Colonic mucosa (tissue), 4 donors: ENCODE results near the gene CISTR. TPM values are rescaled to one million over a fixed set of nuclear protein-coding genes. Genes with fewer than 3 reads are reported as not detected.

ENCODE experiments used
- DNase-seq: peaks from one replicate; pipeline ENCODE4 v3.0.0-alpha.2; 2020
- H3K27ac ChIP-seq: fragments of 200-600 bp; one replicate; pipeline ENCODE4 v1.8.0; 2021
- H3K27me3 ChIP-seq: fragments of 200-600 bp; one replicate; pipeline ENCODE4 v1.8.0; 2021
- H3K36me3 ChIP-seq: fragments of 200-600 bp; one replicate; pipeline ENCODE4 v1.8.0; 2021
- H3K4me1 ChIP-seq: fragments of 200-600 bp; one replicate; pipeline ENCODE4 v1.8.0; 2021; ENCODE audit warnings: mild to moderate bottlenecking
- H3K4me3 ChIP-seq: fragments of 200-600 bp; one replicate; pipeline ENCODE4 v1.8.0; 2021
- H3K9ac ChIP-seq, 2 donors: one replicate each; pipeline ENCODE4 v1.7.0; 2013; ENCODE audit warnings: control low read depth in 2 of 2, low read depth in 2 of 2, low read length in 2 of 2
- H3K9me3 ChIP-seq: fragments of 200-600 bp; one replicate; pipeline ENCODE4 v1.8.0; 2021
- intact Hi-C: fragments of 100-400 bp; cut with DNase I; formaldehyde crosslinking; loops from one replicate; pipeline ENCODE4 v1.14.1; 2022
- total RNA-seq, 2 donors: library from RNA; stranded (reverse); fragmentation: NEBNext Ultra II Directional in 1 of 2; extraction: Animal tissue kit (Norgen Biotek cat#: 25700) in 1 of 2; gene quantifications; one replicate each; pipeline ENCODE4 v1.2.1, GENCODE V29; 2021
- TF ChIP-seq, protein P1 (sequence below): fragments of 200-600 bp; IDR thresholded peaks from one replicate; pipeline ENCODE4 v1.8.0; 2022; ENCODE audit warnings: antibody characterized with exemption, mild to moderate bottlenecking
- donor health status: healthy.
- donor health status: DM: no; HTN: no; CAD: no.
- donor health status: DM: no; HTN: no; CAD: no.

Gene CISTR
- total RNA-seq, 2 donors from 2014 or later = not detected

DNA sequence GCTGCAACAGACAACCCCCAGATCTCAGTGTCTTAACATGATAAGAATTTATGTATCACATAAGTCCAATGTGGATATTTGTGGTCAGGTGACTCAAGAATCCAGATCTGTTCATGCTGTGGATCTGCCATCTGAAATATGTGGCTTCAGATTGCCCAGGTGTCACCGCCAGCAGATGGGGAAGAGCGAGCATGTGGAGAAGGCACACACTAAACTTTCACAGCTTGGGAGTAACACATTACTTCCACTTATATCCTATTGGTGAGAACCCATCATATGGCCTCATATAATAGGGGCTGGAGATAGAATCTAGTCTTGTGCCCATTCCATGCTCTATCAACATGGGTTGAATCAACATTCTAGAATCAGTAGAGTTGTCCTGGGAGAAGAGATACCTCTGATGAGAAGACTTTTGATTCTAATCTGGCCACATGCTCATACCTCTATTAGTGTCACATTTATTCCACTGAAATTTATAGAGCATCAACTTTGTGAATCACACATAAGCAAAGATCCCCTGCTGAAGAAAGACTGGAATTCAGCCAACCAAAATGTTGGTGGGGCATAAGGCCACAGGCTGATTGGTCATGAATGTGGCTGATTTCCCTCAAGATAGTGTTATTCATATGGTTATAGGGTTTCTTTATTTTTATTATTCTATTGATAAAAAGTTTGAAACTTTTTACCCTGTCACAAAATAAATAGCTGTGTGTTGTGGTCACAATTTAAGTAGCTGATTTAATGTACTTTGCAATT is 18.6 kb downstream of the CISTR start:
- no peak overlapping the region for H3K9ac ChIP-seq
- no peak for DNase-seq

DNA sequence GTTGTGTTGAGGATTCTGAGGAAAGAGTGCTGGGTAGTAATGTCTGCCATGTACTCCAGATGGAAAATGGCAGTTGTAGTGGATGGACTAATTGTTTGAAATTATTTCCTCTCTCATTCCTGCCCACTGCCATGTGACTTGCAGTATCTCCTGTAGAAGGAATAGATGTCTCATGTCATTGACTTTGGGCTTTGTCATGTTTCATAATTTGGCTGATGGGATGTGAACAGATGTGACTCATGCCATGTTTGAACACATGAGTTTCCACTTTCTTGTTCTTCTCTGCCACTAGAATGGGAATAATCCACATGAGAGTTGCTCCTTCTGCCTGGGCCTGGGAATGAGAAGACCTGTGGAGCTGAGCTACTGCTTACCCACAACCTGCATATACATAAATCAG is 22.1 kb downstream of the CISTR start:
- H3K9ac ChIP-seq = no peak overlapping the region
- intact Hi-C loops = no loop called here
- H3K27me3 ChIP-seq = no peaks in the 10 kb centered on the region
- peaks cover 11% of the 10 kb centered on the region for H3K4me1 ChIP-seq
- no peak for DNase-seq
- no peak overlapping the region for H3K4me3 ChIP-seq
- H3K9me3 ChIP-seq = no peaks in the 10 kb centered on the region
- peaks cover 4% of the 10 kb centered on the region for H3K36me3 ChIP-seq
- TF ChIP-seq, protein P1, sequence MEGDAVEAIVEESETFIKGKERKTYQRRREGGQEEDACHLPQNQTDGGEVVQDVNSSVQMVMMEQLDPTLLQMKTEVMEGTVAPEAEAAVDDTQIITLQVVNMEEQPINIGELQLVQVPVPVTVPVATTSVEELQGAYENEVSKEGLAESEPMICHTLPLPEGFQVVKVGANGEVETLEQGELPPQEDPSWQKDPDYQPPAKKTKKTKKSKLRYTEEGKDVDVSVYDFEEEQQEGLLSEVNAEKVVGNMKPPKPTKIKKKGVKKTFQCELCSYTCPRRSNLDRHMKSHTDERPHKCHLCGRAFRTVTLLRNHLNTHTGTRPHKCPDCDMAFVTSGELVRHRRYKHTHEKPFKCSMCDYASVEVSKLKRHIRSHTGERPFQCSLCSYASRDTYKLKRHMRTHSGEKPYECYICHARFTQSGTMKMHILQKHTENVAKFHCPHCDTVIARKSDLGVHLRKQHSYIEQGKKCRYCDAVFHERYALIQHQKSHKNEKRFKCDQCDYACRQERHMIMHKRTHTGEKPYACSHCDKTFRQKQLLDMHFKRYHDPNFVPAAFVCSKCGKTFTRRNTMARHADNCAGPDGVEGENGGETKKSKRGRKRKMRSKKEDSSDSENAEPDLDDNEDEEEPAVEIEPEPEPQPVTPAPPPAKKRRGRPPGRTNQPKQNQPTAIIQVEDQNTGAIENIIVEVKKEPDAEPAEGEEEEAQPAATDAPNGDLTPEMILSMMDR = no peak
- no peak overlapping the region for H3K27ac ChIP-seq

More for the DNA sequence above, 18.6 kb downstream of the CISTR start:
- Histone ChIP-seq H3K27ac (no peak overlapping the region), H3K27me3 (peaks cover 7% of the 10 kb centered on the region), H3K4me3 (no peak overlapping the region), H3K36me3 (no peaks in the 10 kb centered on the region), H3K4me1 (no peaks in the 10 kb centered on the region), H3K9me3 (no peaks in the 10 kb centered on the region)
- TF ChIP-seq, protein P1 = no peak
- intact Hi-C loops = no loop called here

DNA sequence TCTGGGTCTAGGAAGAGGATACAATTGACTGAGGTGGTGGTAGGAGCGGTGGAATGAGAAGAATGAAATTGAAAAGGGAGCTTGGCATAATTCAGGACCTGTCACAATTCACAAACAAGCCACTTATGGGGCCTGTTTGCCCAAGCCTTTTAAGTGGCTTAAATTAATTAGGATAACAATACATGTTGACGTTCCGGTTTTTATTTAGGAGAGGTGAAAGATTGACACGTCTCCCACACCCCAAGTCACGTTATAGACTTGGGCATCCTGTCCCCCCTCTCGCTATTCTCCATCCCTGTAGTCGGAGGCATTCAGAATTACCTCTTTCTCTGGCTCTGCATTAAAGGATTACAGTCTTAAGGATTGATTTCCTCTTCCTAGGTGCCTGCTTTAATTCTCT is 23.6 kb downstream of the CISTR start:
- Histone ChIP-seq H3K27ac (no peak overlapping the region), H3K4me1 (peaks cover 11% of the 10 kb centered on the region), H3K4me3 (peak overlapping the region; percentile 61), H3K9me3 (no peaks in the 10 kb centered on the region), H3K36me3 (peaks cover 7% of the 10 kb centered on the region), H3K9ac (peak overlapping the region; percentile 41 to 44), H3K27me3 (no peaks in the 10 kb centered on the region)
- TF ChIP-seq, protein P1 = no peak
- intact Hi-C loops = no loop called here
- DNase-seq = no peak

DNA sequence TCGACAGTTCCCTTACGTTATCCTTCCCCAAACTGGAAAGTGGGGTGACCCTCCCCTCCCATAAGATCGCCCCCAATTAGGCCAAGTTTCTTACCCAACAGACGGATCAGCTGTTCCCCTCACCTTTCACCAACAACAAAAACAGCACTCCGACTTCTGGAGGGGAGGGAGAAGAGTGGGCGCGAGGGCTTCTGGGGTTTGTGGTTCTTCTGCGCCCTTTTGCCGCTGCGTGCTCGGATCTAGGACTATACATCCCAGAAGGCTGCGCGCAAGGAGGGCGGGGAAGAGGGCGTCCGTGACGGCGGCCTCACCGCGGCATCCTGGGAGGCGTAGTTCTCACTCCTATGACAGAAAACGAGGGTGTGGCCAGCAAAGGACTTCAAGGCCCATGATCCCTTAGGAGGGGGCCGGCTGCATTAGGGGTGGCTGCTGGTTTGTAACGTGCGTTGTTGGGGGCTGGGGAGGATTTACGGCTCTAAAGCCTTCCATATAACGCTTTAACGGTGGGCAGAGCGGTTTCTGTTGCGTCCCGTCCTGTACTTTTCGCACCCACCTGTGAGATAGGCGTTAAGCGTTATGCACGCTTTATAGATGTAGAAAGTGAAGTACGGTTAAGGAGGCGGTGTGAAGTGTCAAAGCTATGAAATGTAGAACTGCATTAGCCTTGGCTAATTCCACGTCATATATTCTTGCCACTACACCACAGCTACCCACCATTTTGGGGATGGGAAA is 24.3 kb downstream of the CISTR start, which contains the start of gene CALCOCO1:
CALCOCO1 (minus strand) TSS at position 143 of the 732 bp plus-strand sequence. CDS start 2,210 bp downstream, outside the sequence.
- TF ChIP-seq, protein P1 = no peak
- Histone ChIP-seq H3K4me3 (peak within 1 kb of the TSS; percentile 61), H3K9me3 (no peaks in the 10 kb centered on the region), H3K4me1 (peaks cover 11% of the 10 kb centered on the region), H3K27ac (no peak within 1 kb of the TSS), H3K9ac (peak within 1 kb of the TSS; percentile 60 to 90), H3K27me3 (no peaks in the 10 kb centered on the region), H3K36me3 (peaks cover 7% of the 10 kb centered on the region)
- peak; percentile 98 for DNase-seq
- intact Hi-C loops = no loop called here

DNA sequence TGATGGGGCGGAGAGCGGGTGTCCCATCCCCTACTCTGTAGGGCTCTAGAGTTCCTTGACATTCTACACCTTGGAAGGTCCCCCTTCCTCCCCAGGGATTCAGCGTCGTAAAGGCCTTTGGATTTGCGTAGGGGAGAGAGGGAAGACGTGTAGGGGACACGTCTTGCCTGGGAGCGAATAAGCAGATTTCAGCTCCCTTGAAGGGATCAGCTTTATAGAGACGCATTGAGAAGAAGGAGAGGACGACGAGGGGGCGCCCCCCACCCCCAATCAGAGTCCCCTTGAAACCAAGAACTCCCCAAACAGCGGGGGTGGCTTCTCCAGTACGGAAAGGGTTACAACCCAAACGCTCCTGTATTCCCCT is 24.9 kb downstream of the CISTR start:
- TF ChIP-seq, protein P1 = no peak
- peak overlapping the region; percentile 61 for H3K4me3 ChIP-seq
- DNase-seq = no peak
- no peaks in the 10 kb centered on the region for H3K9me3 ChIP-seq
- intact Hi-C loops = no loop called here
- no peak overlapping the region for H3K27ac ChIP-seq
- H3K9ac ChIP-seq = peak overlapping the region; percentile 60 to 90
- H3K27me3 ChIP-seq = no peaks in the 10 kb centered on the region
- H3K4me1 ChIP-seq = peaks cover 11% of the 10 kb centered on the region
- H3K36me3 ChIP-seq = peaks cover 7% of the 10 kb centered on the region
